Measurements from ENCODE around the gene COX6B2.

Gene COX6B2

GRCh38 chr19:55311797-55312196, 42.7 kb downstream of the COX6B2 start:
- no peak for DNase-seq

DNA sequence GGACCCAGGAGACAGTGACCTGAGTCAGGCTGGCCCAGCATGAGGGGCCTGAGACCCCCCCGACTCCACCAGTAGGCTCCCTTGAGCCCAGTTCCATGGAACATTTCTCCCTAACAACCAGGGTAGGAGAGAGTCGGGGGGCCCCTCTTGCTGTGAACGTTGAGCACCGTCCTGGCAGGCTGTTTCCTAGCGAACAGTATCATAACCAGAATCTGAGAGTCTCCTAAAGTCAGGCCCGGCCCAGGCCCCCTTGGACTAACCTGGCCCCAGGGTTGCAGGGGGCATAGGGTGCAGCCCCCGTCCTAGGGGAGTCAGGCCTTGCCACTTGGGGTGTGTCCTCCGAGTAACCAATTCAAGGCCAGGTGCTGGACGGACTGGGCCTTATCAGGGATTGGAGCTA, 43.1 kb downstream of the COX6B2 start:
- no peak for DNase-seq

DNA sequence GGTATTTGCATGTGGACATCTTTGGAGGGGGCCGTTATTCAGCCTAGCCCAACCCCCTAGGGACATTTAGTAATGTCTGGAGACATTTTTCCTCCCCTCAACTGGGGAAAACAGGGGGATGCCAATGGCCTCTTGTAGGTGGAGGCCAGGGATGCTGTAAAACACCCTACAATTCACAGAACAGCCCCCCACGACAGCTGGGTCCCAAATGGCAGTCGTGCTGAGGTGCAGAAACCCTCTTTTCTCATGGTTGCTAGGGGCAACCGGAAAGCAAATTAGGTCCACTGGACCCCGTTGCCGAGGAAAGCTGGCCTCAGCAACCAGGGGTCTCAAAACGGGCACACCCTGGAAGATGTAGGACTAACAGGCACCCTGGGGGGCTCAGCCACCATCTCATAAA, 44.0 kb downstream of the COX6B2 start:
- DNase-seq = no peak

GRCh38 chr19:55309448-55309847, 45.1 kb downstream of the COX6B2 start:
- DNase-seq = no peak

- no peak for DNase-seq
These were observed 46.2 kb downstream of the COX6B2 start for GRCh38 chr19:55308281-55308680.

DNA sequence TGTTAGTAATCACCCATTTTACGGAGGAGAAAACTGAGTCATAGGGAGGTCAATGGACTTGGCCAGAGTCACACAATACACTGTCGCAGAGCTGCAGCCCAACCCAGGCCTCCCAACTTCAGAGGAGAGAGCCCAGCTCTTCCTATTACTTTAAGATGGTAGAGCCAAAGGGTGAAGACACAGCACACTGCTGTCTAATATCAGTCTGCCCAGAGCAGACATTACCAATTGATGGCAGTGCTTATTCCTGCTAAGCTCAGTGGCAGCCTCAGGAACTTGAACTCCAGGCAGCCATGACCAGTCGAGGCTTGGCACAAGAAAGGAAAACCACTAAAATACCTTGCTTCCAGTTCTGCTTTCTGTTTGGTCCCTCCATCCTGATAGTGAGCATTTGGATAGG, 47.8 kb downstream of the COX6B2 start:
- DNase-seq = no peak

- no peak for DNase-seq
These were observed 48.4 kb downstream of the COX6B2 start for GRCh38 chr19:55305983-55306562.

GRCh38 chr19:55305491-55305890, 49.0 kb downstream of the COX6B2 start:
- no peak for DNase-seq

- no peak for DNase-seq
These were observed 49.5 kb downstream of the COX6B2 start for GRCh38 chr19:55304980-55305379.

GRCh38 chr19:55304279-55304978, 50.1 kb downstream of the COX6B2 start:
- DNase-seq = peak; percentile 70

GRCh38 chr19:55303477-55303876, 51.0 kb downstream of the COX6B2 start:
- DNase-seq = no peak

DNA sequence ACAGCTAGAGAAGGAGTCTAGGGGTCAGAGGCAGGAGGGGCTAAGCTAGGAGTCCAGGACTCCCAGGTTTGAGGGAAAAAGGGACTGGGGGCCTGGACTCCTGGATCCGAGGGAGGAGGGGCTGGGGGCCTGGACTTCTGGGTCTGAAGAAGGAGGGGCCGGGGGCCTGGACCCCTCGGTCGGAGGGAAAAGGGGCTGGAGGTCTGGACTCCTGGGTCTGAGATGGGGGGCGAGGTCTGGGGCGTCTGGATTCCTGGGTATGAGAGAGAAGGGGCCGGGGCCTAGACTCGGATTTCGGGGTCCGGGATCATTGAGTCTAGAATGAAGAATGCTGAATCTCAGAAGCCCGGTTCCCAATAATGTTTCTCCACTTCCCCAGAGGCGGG, 52.2 kb downstream of the COX6B2 start:
- DNase-seq = no peak

GRCh38 chr19:55301459-55302317, 52.8 kb downstream of the COX6B2 start:
- peak; percentile 80 for DNase-seq

DNA sequence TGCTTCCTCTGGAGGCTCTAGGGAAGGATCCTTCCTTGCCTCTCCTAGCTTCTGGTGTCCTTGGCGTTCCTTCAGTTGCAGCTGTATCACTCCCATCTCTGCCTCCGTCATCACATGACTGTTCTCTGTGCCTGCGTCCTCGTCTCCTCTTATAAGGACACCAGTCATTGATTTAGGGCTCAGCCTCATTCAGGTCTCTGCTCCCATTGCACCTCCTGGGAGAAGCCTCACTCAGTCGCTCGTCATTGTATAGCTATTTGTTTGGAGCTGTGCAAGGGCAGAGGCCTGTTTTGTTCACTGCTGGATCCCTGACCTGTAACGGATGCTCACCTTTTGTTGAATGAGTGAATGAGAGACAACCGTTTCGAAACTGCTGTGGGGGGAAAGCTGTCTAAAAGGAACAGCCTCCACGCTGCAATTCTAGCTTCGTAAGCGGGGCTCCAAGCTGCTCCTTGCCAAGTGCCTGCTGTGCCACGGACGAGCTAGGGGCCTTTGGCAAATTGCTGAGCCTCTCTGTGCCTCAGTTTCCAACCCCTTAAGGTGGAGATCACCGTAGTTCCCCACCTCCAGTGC, 53.5 kb downstream of the COX6B2 start:
- no peak for DNase-seq

- no peak for DNase-seq
These were observed 54.5 kb downstream of the COX6B2 start for GRCh38 chr19:55299991-55300390.

Measured in islet precursor cell (in vitro differentiated cells).